Nucleus accumbens (tissue), 56 donors: ENCODE data around the gene B4GALT3.
A peak's percentile ranks its signal among the peaks of the same experiment; 100 is the strongest.
"Not testable (repeated sequence)": the region's sequence is repeated elsewhere in the genome, so short reads cannot be mapped to it uniquely, and the experiment has no call there.

Experiments
- DNase-seq, 56 donors: peaks; one replicate each; lab custom pipeline; 2025; lab: John Stamatoyannopoulos, UW

The B4GALT3 gene

GRCh38 chr1:161177112-161177935 lies at the start of gene B4GALT3:
Gene B4GALT3 (minus strand): TSS chr1:161177507. CDS start chr1:161176060, 1,447 bp downstream.
- peak; percentile 11 to 93 (median 86) for DNase-seq

- no peak for DNase-seq
These were observed 49.5 kb upstream of the B4GALT3 start for GRCh38 chr1:161226759-161227158.

- DNase-seq = peak in 2 of 56 donors; percentile 30 to 31
These were observed 49.0 kb upstream of the B4GALT3 start for GRCh38 chr1:161226320-161226711.

- peak; percentile 51 to 97 (median 88) for DNase-seq
These were observed 48.4 kb upstream of the B4GALT3 start, which contains the start of gene TOMM40L for GRCh38 chr1:161225534-161226319. Gene TOMM40L (plus strand): TSS chr1:161226060. CDS start chr1:161226490, 430 bp downstream.

DNA sequence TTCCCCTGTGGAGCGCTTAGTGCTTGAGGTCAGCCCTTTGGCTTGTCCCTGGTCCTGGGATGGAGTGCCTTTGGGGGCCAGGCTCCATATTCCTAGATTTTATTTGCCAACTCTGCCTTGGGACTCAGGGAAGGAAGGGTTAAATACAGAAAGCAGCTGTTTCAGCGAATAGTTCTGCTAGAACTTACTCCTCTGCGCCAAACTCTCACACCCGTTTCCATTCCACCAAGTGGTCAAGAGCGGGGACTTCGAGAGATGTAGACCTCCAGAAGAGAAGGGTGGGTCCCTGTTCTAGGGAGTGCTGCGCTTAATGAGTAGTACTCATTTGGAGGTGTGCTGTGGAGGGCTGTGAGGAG lies 47.8 kb upstream of the B4GALT3 start:
- DNase-seq = no peak

- not testable (repeated sequence) for DNase-seq
These were observed 47.4 kb upstream of the B4GALT3 start for GRCh38 chr1:161224695-161225087.

DNA sequence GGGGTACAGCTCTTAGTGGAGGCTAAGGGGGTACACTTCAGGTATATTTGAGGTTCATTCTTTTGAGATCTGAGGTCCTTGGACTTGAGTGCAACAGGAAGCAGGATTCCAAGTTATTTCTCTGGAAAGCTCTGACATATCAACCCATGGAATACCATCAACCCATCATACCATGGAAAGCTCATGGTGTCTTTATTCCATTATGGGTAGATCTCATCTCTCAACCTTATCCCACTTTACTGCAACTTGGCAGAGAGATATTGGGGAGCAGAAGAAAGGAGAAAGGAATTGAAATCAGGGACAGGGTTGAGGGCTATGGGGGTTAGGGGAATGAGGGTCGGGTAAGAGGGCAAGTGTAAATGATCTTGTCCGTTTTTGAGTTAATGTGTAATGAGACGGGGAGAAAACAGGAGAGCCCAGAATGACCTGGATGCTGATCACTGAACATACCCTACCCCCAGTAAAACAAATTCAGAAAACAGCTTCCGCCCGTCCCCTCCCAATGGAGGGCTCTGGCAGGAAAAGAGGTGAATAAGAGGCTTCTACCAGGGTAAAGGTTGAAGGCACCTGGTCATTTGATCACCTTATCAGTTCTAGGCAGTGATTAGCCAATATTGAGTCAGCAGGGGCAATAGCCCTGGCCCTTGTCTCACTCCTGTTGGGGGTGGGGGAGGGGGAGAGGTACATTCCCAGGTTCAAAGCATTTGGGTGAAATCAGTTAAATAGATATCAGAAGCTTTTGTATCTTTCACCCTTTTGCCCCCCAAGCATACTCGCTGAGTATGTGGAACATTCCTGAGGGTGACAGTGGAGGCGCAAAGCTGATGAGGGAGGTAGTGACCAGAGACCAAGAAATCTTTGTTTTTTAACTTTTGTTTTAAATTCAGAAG lies 46.7 kb upstream of the B4GALT3 start:
- no peak for DNase-seq

DNA sequence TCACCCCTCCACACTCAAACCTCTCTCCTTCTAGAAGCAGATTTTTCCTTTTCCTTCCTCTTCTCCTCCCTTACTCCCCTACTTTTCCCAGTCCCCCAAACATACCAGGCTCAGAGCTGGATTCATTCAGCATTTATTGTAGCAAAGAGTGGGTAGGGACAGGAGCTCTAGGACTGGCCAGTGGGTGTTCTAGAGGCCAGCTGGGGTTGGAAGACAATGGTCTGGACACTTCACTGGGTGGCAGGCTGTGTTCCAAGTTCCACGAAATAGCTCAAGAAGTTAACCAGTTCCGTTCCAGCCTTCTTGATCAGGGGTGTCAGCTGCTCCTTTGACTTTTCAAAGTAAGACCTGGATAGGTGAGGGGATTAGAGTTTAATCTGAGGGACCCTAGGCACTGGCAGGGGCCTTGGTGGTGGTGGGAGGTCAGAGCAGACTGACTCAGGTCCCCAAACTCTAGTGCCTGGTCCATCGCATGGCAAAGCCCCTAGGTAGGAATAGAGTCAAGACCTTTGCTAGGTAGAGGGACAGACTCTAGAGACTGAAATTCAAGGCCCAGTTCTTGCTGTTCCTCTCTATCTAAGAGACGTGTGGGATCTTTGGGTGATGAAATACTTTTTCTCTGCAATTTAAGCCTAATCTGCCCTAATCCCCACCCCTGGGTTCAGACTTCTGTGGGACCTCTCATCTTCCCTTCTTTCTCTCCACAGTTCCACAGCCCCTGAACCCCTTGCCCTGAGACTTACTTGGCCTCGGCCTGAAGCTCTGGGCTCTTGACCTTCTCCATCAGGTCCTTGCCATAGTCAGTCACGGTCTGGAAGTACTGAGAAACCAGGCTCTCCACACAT lies 45.1 kb upstream of the B4GALT3 start:
- DNase-seq = no peak

GRCh38 chr1:161220002-161220401 lies 42.7 kb upstream of the B4GALT3 start:
- no peak for DNase-seq

GRCh38 chr1:161219078-161219892 lies 42.0 kb upstream of the B4GALT3 start:
- DNase-seq = no peak

GRCh38 chr1:161218301-161219077 lies 41.2 kb upstream of the B4GALT3 start:
- no peak for DNase-seq

GRCh38 chr1:161217831-161218230 lies 40.5 kb upstream of the B4GALT3 start:
- DNase-seq = no peak

DNA sequence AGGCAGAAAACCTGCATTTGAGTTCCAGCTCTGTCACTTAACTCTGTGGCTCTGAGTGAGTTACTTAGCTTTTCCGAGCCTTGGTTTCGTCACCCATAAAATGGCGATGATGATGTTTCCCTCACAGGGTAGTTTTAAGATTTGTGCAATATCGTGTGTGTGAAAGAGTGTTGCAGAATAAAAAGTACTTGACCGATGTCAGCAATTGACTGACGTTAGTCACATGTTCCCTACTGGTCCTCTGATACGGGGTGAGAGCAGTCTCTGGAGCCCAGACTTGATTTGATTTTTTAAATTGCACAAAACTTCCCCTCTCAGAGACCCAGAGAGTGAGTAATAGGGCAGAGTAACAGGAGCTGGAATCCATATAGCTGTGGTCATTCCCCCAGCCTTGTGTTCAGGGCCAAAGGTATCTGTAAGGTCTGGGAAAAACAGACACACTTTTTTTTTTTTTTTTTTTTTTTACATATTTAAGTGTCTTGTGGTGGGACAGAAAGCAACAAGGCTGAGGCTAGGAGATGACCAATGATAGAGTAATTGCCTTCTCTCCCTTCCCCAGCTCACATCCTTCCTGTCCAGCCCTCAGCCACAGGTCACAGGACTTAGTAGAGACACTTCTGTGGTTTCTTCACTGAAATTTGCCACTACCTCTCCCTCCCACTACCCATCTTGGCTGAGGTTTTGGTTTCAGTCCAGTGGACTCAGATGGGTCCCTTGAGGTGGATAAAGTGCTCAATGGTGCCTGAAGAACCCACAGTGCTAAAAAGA lies 39.8 kb upstream of the B4GALT3 start:
- DNase-seq = peak in 1 of 56 donors; percentile 5

DNA sequence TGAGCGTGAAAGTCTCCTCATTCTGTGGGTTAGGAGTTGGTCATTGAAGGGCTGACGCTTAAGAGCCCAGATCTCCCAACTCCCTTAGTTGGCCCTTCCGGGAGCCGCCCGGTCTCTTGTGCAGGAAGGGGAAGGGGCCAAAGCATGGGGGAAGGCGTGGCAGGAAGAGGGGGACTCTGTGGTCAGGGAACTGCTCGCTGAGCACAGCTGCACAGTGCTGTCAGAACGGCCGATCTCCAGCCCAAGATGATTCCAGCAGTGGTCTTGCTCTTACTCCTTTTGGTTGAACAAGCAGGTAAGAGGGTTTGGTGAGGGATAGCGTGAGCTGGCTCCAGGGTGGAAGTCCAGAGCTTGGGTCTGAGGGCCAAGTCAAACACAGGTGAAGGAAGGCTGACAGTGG lies 37.8 kb upstream of the B4GALT3 start, which contains the start of gene FCER1G:
Gene FCER1G, plus strand, starts transcription at position 220 of the 400 bp plus-strand sequence. Its CDS starts 27 bp downstream, at position 247.
- peak in 7 of 56 donors; percentile 8 to 52 (median 21) for DNase-seq

- DNase-seq = no peak
These were observed 37.1 kb upstream of the B4GALT3 start for GRCh38 chr1:161214369-161214768.

DNA sequence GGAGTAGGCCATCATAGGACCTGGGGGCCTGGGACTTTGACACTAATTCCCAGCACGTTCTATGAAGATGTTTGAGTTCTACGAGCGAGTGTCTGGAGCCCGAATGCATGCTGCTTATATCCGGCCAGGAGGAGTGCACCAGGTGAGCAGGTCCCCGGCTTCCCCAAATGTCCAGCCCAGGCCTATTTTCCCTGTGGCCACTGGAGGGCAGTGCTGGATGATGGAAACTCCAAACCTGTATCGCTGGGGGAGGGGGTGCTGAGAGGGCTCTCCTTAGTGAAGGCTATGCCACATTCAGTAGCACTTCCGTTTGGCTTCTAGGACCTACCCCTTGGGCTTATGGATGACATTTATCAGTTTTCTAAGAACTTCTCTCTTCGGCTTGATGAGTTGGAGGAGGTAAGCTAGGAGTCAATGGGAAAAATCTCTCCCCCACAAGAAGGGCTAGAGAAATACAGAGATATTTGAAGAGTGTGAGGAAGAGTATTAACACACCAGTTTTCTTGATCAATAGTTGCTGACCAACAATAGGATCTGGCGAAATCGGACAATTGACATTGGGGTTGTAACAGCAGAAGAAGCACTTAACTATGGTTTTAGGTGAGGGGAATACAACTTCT lies 32.6 kb upstream of the B4GALT3 start:
- peak in 44 of 56 donors; percentile 15 to 77 (median 43) for DNase-seq
